IMR-90 (cell line): ENCODE data around the gene ERCC8. TPM values are rescaled to one million over a fixed set of nuclear protein-coding genes. Genes with fewer than 3 reads are reported as not detected.

Experiments
- ATAC-seq: fragments of 200-7000 bp; cut with Tn5 transposase; 2 replicates; pipeline ENCODE4 v1.9.1; 2020; ENCODE audit warnings: low read depth, mild to moderate bottlenecking, moderate library complexity
- BruUV-seq: library from RNA; stranded (reverse); fragments of 400-500 nt; replicated peaks from 2 replicates; lab custom pipeline; 2021; lab: Mats Ljungman, UMichigan
- CTCF ChIA-PET: fragments of 300-600 bp; formaldehyde crosslinking; extraction: SDS; loops from one replicate; lab custom pipeline; 2021; ENCODE audit warnings: antibody characterized with exemption; lab: Yijun Ruan, JAX
- POLR2A ChIA-PET: fragments of 300-600 bp; sonication (Branson Sonifier 250); formaldehyde crosslinking; loops from one replicate; lab custom pipeline; 2022; ENCODE audit warnings: antibody characterized with exemption; ENCODE audit not compliant: unreplicated experiment; lab: Charles Lee
- DNase-seq: peaks from one replicate; pipeline ENCODE4 v3.0.0; 2013
- H2AFZ ChIP-seq: replicated peaks from 2 replicates; pipeline ENCODE3; 2013; ENCODE audit warnings: low read length, mild to moderate bottlenecking; ENCODE audit not compliant: poor library complexity
- H2AK5ac ChIP-seq: 2 replicates; pipeline ENCODE4 v1.6.1; 2013; ENCODE audit warnings: low read depth, low read length, inconsistent platforms
- H2AK9ac ChIP-seq: replicated peaks from 2 replicates; pipeline ENCODE3; 2013; ENCODE audit warnings: mild to moderate bottlenecking, low read depth, low read length, moderate library complexity; ENCODE audit not compliant: poor library complexity
- H2BK120ac ChIP-seq: 2 replicates; pipeline ENCODE4 v1.6.1; 2013; ENCODE audit warnings: low read depth, low read length, inconsistent platforms
- H2BK15ac ChIP-seq: 3 replicates; pipeline ENCODE4 v1.6.1; 2013; ENCODE audit warnings: low read depth, low read length, inconsistent platforms
- H2BK20ac ChIP-seq: 2 replicates; pipeline ENCODE4 v1.6.1; 2013; ENCODE audit warnings: low read depth, mild to moderate bottlenecking, inconsistent platforms, low read length, moderate library complexity
- H2BK5ac ChIP-seq: 2 replicates; pipeline ENCODE4 v1.6.1; 2013; ENCODE audit warnings: mild to moderate bottlenecking, low read depth, low read length, inconsistent platforms; ENCODE audit not compliant: poor library complexity, severe bottlenecking
- H3K14ac ChIP-seq: replicated peaks from 2 replicates; pipeline ENCODE4 v1.6.1; 2013; ENCODE audit warnings: low read depth, low read length, inconsistent platforms
- H3K18ac ChIP-seq: 2 replicates; pipeline ENCODE4 v1.6.1; 2013; ENCODE audit warnings: low read depth, low read length, control low read depth
- H3K23ac ChIP-seq: 2 replicates; pipeline ENCODE4 v1.6.1; 2013; ENCODE audit warnings: low read depth, low read length, inconsistent platforms
- H3K27ac ChIP-seq: 2 replicates; pipeline ENCODE4 v1.5.1; 2013; ENCODE audit warnings: mild to moderate bottlenecking, control low read depth, low read length; ENCODE audit not compliant: insufficient read depth
- H3K27me3 ChIP-seq: 2 replicates; pipeline ENCODE4 v1.6.1; 2013; ENCODE audit warnings: low read length; ENCODE audit not compliant: control insufficient read depth, insufficient read depth
- H3K36me3 ChIP-seq: 2 replicates; pipeline ENCODE4 v1.6.1; 2013; ENCODE audit warnings: low read length, mixed read lengths; ENCODE audit not compliant: control insufficient read depth, insufficient read depth
- H3K4ac ChIP-seq: 2 replicates; pipeline ENCODE4 v1.6.1; 2013; ENCODE audit warnings: low read depth, low read length, inconsistent platforms
- H3K4me1 ChIP-seq: 2 replicates; pipeline ENCODE4 v1.6.1; 2013; ENCODE audit warnings: low read length, mixed read lengths; ENCODE audit not compliant: control insufficient read depth, insufficient read depth
- H3K4me2 ChIP-seq: 2 replicates; pipeline ENCODE4 v1.6.1; 2013; ENCODE audit warnings: low read depth, mild to moderate bottlenecking, control low read depth, low read length, moderate library complexity
- H3K4me3 ChIP-seq: 2 replicates; pipeline ENCODE4 v1.5.1; 2013; ENCODE audit warnings: low read depth, mild to moderate bottlenecking, control low read depth, low read length, moderate library complexity; ENCODE audit not compliant: insufficient read depth
- H3K56ac ChIP-seq: 2 replicates; pipeline ENCODE4 v1.6.1; 2013; ENCODE audit warnings: low read length, inconsistent platforms; ENCODE audit not compliant: insufficient read depth; ENCODE audit errors: extremely low read depth
- H3K79me1 ChIP-seq, 2 experiments: 2 replicates each; pipeline ENCODE4 v1.6.1; 2013; ENCODE audit warnings: low read length in 2 of 2, inconsistent platforms in 1 of 2, low read depth in 1 of 2
- H3K9ac ChIP-seq: 2 replicates; pipeline ENCODE4 v1.6.1; 2013; ENCODE audit warnings: low read depth, low read length, control low read depth
- H3K9me1 ChIP-seq: 2 replicates; pipeline ENCODE4 v1.6.1; 2013; ENCODE audit warnings: low read length, inconsistent platforms; ENCODE audit not compliant: insufficient read depth
- H3K9me3 ChIP-seq: 2 replicates; pipeline ENCODE4 v1.6.1; 2013; ENCODE audit warnings: low read length; ENCODE audit not compliant: control insufficient read depth, insufficient read depth
- H4K20me1 ChIP-seq: 2 replicates; pipeline ENCODE4 v1.6.1; 2013; ENCODE audit warnings: low read length, inconsistent platforms; ENCODE audit not compliant: insufficient read depth
- H4K5ac ChIP-seq: 2 replicates; pipeline ENCODE4 v1.6.1; 2013; ENCODE audit warnings: mild to moderate bottlenecking, low read depth, low read length, control low read depth
- H4K8ac ChIP-seq, 2 experiments: 2 replicates each; pipeline ENCODE4 v1.6.1; 2013; ENCODE audit warnings: low read depth in 2 of 2, low read length in 2 of 2, control low read depth in 1 of 2, inconsistent platforms in 1 of 2
- H4K91ac ChIP-seq: 2 replicates; pipeline ENCODE4 v1.6.1; 2013; ENCODE audit warnings: low read depth, low read length, inconsistent platforms; ENCODE audit not compliant: insufficient read depth
- BHLHE40 ChIP-seq: fragments of 150-350 bp; IDR thresholded peaks from 2 replicates; pipeline ENCODE4 v1.6.1; 2016; ENCODE audit warnings: mild to moderate bottlenecking, low read depth, low read length
- CEBPB ChIP-seq: IDR thresholded peaks from 2 replicates; pipeline ENCODE4 v1.6.1; 2012; ENCODE audit warnings: low read depth, low read length, improper control_type of control experiment
- CHD1 ChIP-seq: IDR thresholded peaks from 2 replicates; pipeline ENCODE4 v1.6.1; 2012; ENCODE audit warnings: low read depth, low read length, improper control_type of control experiment
- CTCF ChIP-seq: conservative IDR thresholded peaks from 2 replicates; pipeline ENCODE4 v1.5.1; 2012; ENCODE audit warnings: mild to moderate bottlenecking, low read depth, low read length, improper control_type of control experiment
- ELK1 ChIP-seq: fragments of 150-350 bp; IDR thresholded peaks from 2 replicates; pipeline ENCODE4 v1.6.1; 2016; ENCODE audit warnings: low read depth, mild to moderate bottlenecking, low read length, moderate library complexity, borderline replicate concordance
- FOS ChIP-seq: fragments of 150-350 bp; IDR thresholded peaks from 2 replicates; pipeline ENCODE4 v1.6.1; 2016; ENCODE audit warnings: low read depth, low read length
- MAFK ChIP-seq: IDR thresholded peaks from 2 replicates; pipeline ENCODE4 v1.6.1; 2012; ENCODE audit warnings: low read depth, low read length, improper control_type of control experiment
- MAZ ChIP-seq: IDR thresholded peaks from 2 replicates; pipeline ENCODE4 v1.6.1; 2012; ENCODE audit warnings: low read depth, mild to moderate bottlenecking, low read length, improper control_type of control experiment, moderate library complexity, borderline replicate concordance
- NFE2L2 ChIP-seq: fragments of 150-350 bp; IDR thresholded peaks from 2 replicates; pipeline ENCODE4 v1.6.1; 2016; ENCODE audit warnings: low read depth, mild to moderate bottlenecking, low read length
- POLR2A ChIP-seq: IDR thresholded peaks from 2 replicates; pipeline ENCODE4 v1.6.1; 2012; ENCODE audit warnings: mild to moderate bottlenecking, low read depth, low read length
- RAD21 ChIP-seq: IDR thresholded peaks from 2 replicates; pipeline ENCODE4 v1.6.1; 2012; ENCODE audit warnings: low read length, improper control_type of control experiment
- RCOR1 ChIP-seq: IDR thresholded peaks from 2 replicates; pipeline ENCODE4 v1.6.1; 2012; ENCODE audit warnings: mild to moderate bottlenecking, low read length, improper control_type of control experiment; ENCODE audit not compliant: insufficient replicate concordance
- RFX5 ChIP-seq: IDR thresholded peaks from 2 replicates; pipeline ENCODE4 v1.8.0; 2012; ENCODE audit warnings: low read depth, mild to moderate bottlenecking, low read length, moderate library complexity
- SMC3 ChIP-seq: fragments of 150-350 bp; IDR thresholded peaks from 2 replicates; pipeline ENCODE4 v1.6.1; 2016; ENCODE audit warnings: low read depth, mild to moderate bottlenecking, antibody characterized with exemption, low read length, moderate library complexity
- USF2 ChIP-seq: fragments of 150-350 bp; IDR thresholded peaks from 2 replicates; pipeline ENCODE4 v1.6.1; 2017; ENCODE audit warnings: mild to moderate bottlenecking, antibody characterized with exemption, low read length, low read depth
- WGBS, 2 experiments: methylation state at CpG; one replicate each; pipeline versions ENCODE4 v1.1.5 to v1.1.7; 2013; ENCODE audit warnings: missing lambda C conversion rate in 2 of 2; ENCODE audit not compliant: insufficient read length in 1 of 2; ENCODE audit errors: extremely low coverage in 2 of 2; 5-methylcytosine and 5-hydroxymethylcytosine counted together
- dilution Hi-C: fragments of 300-500 bp; cut with HindIII; formaldehyde crosslinking; loops from one replicate; pipeline ENCODE4 v1.14.3; 2018; ENCODE audit warnings: low sequenced_read_pairs; ENCODE audit not compliant: unreplicated experiment
- in situ Hi-C: fragments of 300-500 bp; cut with MboI; formaldehyde crosslinking; loops from 3 replicates; pipeline ENCODE4 v1.14.3; 2019; ENCODE audit warnings: low sequenced_read_pairs, inconsistent platforms, mixed read lengths
- intact Hi-C: fragments of 100-400 bp; cut with micrococcal nuclease; formaldehyde crosslinking; loops from 2 replicates; pipeline ENCODE4 v1.10.0; 2022
- polyA plus RNA-seq, 3 experiments: library from polyadenylated mRNA; depleted of rRNA; stranded (reverse); fragments of >200 nt; gene quantifications; 2 replicates each; pipeline ENCODE4 v1.2.3, GENCODE V29; 2012; ENCODE audit warnings: low replicate concordance in 1 of 3
- total RNA-seq: library from RNA; depleted of rRNA; stranded (reverse); fragments of >200 nt; gene quantifications from 2 replicates; pipeline ENCODE4 v1.2.3, GENCODE V29; 2012

Gene ERCC8
- total and polyA plus RNA-seq, 2 of the 4 experiments (the other 2 are of a cell fraction), result 12.6 to 29.2 TPM

- CTCF ChIA-PET, result no interaction called here
- ATAC-seq (no peak), DNase-seq (no peak)
- no peak overlapping the region for H2AFZ ChIP-seq
- in situ Hi-C loops, result no loop called here
- peaks cover 19 to 30% of the 10 kb centered on the region in 2 experiments for H3K79me1 ChIP-seq
- no peaks in the 10 kb centered on the region for H3K36me3 ChIP-seq
- no TSS peak for BruUV-seq
- H3K4ac ChIP-seq, result no peak overlapping the region
- H3K18ac ChIP-seq, result no peak overlapping the region
- no peak overlapping the region for H4K8ac ChIP-seq
- no peak overlapping the region for H4K5ac ChIP-seq
- H3K14ac ChIP-seq, result no peak overlapping the region
- intact Hi-C loops, result no loop called here
- no peak overlapping the region for H3K56ac ChIP-seq
- no peak overlapping the region for H2AK5ac ChIP-seq
- no CpG with 5 or more reads among the region's 1 CpG for WGBS, 2 experiments
- no peaks in the 10 kb centered on the region; the same call in 1 of the 2 replicates for H3K4me1 ChIP-seq
- no peaks in the 10 kb centered on the region for H3K9me3 ChIP-seq
- no peak overlapping the region for H2BK120ac ChIP-seq
- no peak overlapping the region for H3K4me3 ChIP-seq
- H3K4me2 ChIP-seq, result no peak overlapping the region
- peaks cover 2% of the 10 kb centered on the region; the same call in 1 of the 2 replicates for H4K20me1 ChIP-seq
- H2AK9ac ChIP-seq, result no peak overlapping the region
- no peak overlapping the region for H4K91ac ChIP-seq
- H2BK5ac ChIP-seq, result no peak overlapping the region
- no peak overlapping the region for H2BK20ac ChIP-seq
- no peaks in the 10 kb centered on the region for H3K9me1 ChIP-seq
- H2BK15ac ChIP-seq, result no peak overlapping the region
- no peak for TF ChIP-seq CHD1
- TF ChIP-seq MAZ, result no peak
- TF ChIP-seq RFX5, result no peak
- TF ChIP-seq CTCF, result no peak
- no peak for TF ChIP-seq POLR2A
- TF ChIP-seq SMC3, result no peak
- no peak for TF ChIP-seq USF2
- TF ChIP-seq CEBPB, result no peak
- TF ChIP-seq BHLHE40, result no peak
- no peak for TF ChIP-seq MAFK
- TF ChIP-seq RCOR1, result no peak
- TF ChIP-seq ELK1, result no peak
- TF ChIP-seq NFE2L2, result no peak
- no peak for TF ChIP-seq RAD21
- TF ChIP-seq FOS, result no peak
- no peak overlapping the region for H3K27ac ChIP-seq
- dilution Hi-C loops, result no loop called here
- H3K23ac ChIP-seq, result no peak overlapping the region
- POLR2A ChIA-PET, result no interaction called here
- H3K9ac ChIP-seq, result no peak overlapping the region
- no peaks in the 10 kb centered on the region for H3K27me3 ChIP-seq
Measured at GRCh38 chr5:60978968-60979367, 34.1 kb upstream of the ERCC8 start.
